GM18867 (cell line): Measurements from ENCODE around the gene HOMER1.

Experiments used
- ATAC-seq: cut with Tn5 transposase; IDR thresholded peaks from one replicate; pipeline ENCODE4 v1.9.1; 2021; ENCODE audit warnings: mild to moderate bottlenecking, moderate library complexity; ENCODE audit not compliant: unreplicated experiment

The HOMER1 gene

GRCh38 chr5:79490323-79490936 is 23.5 kb downstream of the HOMER1 start:
- no peak for ATAC-seq

- no peak for ATAC-seq
Observed at GRCh38 chr5:79489773-79490172, 24.2 kb downstream of the HOMER1 start.

GRCh38 chr5:79488775-79489174 is 25.2 kb downstream of the HOMER1 start:
- no peak for ATAC-seq

- ATAC-seq: no peak
Observed at GRCh38 chr5:79488058-79488457, 25.9 kb downstream of the HOMER1 start.

DNA sequence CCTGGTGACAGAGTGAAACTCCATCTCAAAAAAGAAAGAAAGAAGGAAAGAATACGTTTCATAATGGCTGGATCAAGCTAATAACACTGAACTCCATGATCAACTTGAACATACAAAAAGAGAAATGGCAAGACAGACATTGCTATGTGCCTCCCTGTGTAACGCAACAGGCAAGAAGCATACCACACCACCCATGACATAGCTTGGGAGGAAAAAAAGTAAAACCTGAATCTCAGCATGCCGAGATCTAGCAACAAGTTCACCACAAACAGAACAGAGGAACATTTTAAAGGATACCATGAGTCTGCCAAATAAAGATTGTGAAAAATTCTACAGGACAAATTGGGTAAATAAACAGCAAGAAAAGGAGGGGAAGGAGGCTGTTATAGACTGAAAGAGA is 26.7 kb downstream of the HOMER1 start:
- no peak for ATAC-seq

DNA sequence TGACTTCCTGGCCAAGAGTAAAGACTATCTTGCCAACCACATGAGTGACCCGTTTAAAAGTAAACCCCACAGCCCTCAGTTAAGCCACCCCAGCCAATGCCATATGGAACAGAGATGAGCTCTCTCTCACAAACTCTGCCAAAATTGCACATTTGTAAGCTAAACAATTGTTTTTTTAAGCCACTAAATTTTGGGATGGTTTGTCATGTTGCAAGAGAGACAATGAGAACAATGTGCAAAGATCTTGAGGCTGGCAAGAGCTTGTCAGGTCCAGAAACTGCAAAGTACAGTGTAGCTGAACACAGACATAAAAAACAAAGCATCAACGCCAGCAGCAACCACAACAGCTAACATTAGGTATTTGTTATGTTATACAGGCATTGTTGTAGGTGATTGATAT is 27.8 kb downstream of the HOMER1 start:
- no peak for ATAC-seq

DNA sequence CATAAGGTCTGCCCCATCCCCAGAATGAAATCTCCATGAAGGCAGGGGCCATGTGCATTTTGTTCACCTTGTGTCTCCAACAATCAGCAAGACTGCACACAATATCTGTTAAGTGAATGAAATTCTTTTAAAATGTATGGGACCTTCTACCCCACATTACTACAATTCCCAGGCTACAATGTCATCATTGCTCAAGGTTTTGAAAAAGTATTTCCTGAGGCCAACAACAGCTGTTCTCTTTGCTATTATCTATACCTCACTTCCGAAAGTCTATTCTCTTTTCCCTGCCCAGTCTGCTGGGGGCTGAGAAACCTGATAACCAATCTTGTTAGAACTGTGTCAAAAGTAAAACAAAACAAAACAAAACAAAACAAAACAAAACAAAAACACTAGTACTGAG is 29.2 kb downstream of the HOMER1 start:
- ATAC-seq: no peak

DNA sequence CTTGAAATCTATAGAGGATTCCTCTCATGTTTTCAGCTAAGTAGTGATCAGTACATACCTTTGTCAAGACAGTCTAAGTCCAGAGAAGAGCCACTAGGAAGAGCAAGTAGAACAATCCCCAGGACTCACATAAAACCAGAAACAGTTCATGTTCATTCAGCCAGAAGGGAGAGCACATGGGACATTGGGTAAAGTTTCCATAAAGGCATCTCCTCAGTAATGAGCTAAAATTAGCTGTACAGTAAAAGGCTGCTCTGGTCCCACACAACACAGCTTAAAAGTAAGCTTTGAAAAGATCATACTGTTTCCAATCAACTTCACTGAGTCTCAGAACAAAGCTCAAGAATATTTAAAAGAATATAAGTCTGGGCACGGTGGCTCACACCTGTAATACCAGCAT is 32.4 kb downstream of the HOMER1 start:
- ATAC-seq: no peak

DNA sequence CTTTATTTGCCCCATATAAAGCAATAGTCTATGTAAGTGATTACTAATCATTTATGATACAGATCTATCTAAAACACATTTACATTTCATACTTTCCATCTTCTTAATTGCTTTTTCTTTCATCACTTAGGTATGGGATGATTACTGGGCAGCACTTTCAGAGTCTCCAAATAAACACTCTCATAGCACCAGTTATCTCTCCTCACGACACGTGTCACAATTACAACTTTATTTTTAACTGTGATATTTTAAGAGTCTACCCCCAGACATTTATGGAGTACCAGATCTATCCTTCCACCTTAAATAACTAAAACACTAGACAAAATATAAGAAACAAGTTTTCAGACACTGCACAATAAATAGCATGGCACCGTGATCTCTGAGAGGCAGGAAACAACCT is 32.9 kb downstream of the HOMER1 start:
- ATAC-seq: no peak

GRCh38 chr5:79475152-79475466 is 38.8 kb downstream of the HOMER1 start:
- no peak for ATAC-seq

- ATAC-seq: no peak
Observed at GRCh38 chr5:79474367-79475151, 39.4 kb downstream of the HOMER1 start.

- no peak for ATAC-seq
Observed at GRCh38 chr5:79471556-79471955, 42.4 kb downstream of the HOMER1 start.

DNA sequence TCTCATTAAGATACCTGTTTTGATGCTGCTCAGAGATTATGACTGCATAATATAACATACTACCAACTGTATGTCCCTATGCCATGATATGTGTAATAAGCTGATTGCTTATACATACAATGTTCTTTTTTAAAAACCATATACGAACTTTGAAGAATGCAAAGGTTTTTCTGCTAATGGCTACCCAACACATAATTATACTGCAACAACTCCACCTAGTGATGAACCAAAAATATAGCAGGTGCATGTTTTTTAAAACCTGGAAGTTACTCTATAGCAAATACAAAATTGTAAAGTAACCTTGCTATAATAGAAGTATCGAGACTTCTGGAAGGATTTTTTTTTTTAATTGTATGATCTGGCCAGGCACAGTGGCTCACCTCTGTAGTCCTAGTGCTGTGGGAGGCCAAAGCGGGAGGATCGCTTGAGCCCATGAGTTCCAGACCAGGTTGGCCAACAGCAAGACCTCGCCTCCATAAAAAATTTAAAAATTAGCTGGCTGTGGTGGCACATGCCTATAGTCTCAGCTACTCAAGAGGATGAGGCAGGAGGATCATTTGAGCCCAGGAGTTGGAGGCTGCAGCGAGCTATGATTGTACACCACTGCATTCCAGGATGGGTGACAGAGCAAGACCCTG is 49.1 kb downstream of the HOMER1 start:
- no peak for ATAC-seq

DNA sequence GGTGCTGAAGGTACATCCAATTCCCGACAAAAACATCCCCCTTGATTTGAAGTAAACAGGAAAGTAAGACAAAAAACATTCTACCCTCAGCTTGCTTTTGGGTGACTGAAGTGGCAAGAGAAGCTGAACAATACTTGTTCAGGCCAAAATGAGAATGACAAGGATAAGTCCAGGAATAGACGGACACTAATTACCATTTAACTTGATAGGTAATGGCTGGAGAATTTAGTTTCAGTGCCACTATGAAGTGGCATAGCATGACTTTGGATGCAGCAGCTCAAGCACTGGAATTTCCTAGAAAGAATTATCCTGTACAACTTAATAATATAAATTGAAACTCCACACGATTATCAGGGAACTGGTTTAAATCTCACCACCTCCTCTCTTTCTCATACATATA is 49.7 kb downstream of the HOMER1 start:
- no peak for ATAC-seq

GRCh38 chr5:79459626-79460025 is 54.3 kb downstream of the HOMER1 start:
- ATAC-seq: no peak

- peak; percentile 98 for ATAC-seq
Observed at GRCh38 chr5:79456890-79457583, 56.9 kb downstream of the HOMER1 start.

DNA sequence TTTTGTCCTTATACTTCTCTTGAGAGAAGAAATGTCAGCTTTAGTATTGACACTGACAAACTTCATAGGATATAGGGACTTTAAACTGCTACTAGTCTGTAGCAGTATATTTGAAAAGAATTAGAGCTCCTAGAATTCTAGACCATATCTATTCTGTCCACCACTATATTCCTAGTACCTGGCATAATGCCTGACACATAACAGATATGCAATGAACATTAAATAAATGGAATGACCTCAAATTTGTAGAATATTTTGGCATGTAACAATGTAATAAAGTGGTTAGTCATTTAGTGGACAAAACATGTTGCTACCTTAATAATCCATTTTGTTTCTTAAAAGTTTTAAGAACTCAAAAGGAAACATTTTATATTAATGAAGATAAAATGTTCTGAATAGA is 57.5 kb downstream of the HOMER1 start:
- ATAC-seq: no peak

GRCh38 chr5:79454043-79454442 is 59.9 kb downstream of the HOMER1 start:
- no peak for ATAC-seq

GRCh38 chr5:79448336-79448735 is 65.6 kb downstream of the HOMER1 start:
- no peak for ATAC-seq

DNA sequence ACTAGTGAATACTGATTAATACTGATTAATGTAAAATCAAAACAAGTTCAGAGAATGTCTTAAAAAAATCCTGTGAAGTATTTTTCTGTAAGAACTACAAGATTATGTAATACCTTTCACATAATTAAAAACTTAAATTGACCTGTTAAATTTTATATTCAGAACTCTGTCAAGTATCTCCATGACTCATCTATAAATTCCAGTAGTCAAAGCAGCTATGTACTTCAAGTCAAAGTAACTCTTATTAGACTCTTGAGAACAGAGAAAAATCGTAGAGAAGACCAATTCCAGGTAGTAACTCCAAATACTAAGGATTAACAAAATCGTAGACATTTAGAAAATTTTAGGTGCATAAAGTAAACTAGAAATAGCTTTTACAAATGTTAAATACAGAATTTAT is 77.1 kb downstream of the HOMER1 start:
- no peak for ATAC-seq

DNA sequence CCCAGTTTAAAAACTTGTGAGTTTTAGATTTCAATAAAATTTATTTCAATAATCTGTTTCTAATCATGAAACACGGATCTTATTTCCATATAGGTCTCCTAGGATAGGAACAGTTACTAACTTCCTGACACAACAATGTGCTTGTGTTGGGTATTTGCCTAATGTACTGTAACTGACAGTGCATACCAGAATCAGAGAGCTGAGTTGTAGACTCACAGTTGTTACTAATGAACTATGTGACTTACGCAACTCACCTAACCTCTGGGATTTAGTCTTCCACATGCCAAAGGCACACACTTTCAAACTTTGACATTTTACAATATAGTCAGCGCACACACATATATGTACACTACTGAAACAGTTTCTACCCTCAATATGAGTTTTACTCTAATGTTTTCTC is 77.7 kb downstream of the HOMER1 start:
- ATAC-seq: no peak

DNA sequence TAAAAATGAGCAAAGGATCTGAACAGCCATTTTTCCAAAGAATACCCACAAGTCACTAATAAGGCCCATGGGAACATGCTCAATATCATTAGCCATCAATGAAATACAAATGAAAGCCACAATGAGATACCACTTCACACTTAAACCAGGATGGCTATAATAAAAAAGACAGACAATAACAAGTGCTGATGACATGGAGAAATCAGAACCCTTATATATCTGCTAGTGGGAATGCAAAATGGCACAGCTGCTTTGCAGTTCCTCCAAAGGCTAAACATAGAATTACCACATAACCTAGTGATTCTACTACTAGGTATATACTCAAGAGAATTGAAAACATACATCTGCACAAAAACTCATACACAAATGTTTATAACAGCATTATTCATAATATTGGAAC is 83.7 kb downstream of the HOMER1 start:
- ATAC-seq: no peak
